WI38 (cell line): ENCODE data around the gene PALD1.

Source experiments
- H3K4me3 ChIP-seq: 2 replicates; pipeline ENCODE4 v1.5.1; 2011; ENCODE audit warnings: low read depth, mild to moderate bottlenecking, control low read depth, low read length
- TF ChIP-seq, protein P1 (sequence below): IDR thresholded peaks from 2 replicates; pipeline ENCODE4 v1.5.1; 2012; ENCODE audit warnings: low read depth, mild to moderate bottlenecking, control low read depth, low read length

PALD1 gene

DNA sequence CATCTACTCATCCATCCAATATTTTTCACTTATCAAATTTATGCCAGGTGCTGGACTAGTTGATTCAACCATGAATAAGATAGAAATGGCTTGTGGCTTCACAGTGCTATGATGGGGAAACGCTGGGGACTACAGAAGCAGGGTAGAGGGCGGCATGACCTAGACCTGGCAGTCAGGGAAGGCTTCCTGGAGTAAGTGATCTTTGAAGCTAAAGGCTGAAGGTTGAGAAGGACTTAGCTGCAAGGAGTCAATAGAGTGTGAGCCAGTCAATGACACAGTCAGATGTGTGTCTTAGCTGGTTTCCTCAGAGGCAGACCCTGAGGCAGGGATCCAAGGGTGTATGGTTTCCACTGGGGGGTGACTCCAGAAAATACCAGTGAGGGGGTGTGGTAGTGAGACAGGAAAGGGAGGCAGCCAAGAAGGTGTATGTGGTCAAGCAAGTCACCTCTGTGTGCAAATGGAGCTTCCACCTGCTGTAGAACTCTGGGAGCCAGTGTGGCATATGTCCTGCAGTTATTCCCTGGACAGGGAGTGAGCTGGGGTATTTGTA, 113.7 kb downstream of the PALD1 start:
- H3K4me3 ChIP-seq: no peak overlapping the region
- TF ChIP-seq, protein P1, sequence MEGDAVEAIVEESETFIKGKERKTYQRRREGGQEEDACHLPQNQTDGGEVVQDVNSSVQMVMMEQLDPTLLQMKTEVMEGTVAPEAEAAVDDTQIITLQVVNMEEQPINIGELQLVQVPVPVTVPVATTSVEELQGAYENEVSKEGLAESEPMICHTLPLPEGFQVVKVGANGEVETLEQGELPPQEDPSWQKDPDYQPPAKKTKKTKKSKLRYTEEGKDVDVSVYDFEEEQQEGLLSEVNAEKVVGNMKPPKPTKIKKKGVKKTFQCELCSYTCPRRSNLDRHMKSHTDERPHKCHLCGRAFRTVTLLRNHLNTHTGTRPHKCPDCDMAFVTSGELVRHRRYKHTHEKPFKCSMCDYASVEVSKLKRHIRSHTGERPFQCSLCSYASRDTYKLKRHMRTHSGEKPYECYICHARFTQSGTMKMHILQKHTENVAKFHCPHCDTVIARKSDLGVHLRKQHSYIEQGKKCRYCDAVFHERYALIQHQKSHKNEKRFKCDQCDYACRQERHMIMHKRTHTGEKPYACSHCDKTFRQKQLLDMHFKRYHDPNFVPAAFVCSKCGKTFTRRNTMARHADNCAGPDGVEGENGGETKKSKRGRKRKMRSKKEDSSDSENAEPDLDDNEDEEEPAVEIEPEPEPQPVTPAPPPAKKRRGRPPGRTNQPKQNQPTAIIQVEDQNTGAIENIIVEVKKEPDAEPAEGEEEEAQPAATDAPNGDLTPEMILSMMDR: no peak

DNA sequence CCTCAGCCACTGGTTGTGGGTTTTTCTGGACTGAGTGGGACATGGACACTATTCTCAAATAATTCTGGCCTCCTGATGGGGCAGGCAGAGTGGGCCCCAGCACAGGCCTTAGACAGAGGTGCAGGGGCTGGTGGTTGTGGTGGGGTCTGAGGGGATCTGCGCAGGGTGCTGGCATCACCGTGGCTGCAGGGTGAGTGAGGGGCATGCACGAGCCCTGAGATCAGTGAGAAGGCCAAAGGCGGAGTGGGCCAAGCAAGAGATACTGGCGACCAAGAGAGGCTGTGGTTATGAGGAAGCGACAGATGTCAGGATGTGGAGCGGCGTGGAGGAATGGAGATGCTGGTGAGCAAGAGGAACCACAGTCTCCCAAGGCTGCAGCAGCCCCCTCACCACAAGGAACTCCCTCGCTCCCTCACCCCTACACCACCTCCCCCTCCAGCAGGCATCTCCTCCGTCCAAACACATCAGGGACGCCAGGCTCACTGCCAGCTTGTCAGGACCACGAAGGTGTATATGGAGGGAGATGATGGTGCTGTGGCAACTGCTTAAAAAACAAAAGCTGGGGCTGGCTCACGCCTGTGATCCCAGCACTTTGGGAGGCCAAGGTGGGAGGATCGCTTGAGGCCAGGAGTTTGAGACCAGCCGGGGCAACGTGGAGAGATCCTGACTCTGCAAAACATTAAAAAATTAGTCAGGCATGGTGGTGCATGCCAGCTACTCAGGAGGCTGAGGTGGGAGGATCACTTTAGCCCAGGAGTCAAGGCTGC, 114.4 kb downstream of the PALD1 start:
- no peak overlapping the region for H3K4me3 ChIP-seq
- TF ChIP-seq, protein P1: no peak

DNA sequence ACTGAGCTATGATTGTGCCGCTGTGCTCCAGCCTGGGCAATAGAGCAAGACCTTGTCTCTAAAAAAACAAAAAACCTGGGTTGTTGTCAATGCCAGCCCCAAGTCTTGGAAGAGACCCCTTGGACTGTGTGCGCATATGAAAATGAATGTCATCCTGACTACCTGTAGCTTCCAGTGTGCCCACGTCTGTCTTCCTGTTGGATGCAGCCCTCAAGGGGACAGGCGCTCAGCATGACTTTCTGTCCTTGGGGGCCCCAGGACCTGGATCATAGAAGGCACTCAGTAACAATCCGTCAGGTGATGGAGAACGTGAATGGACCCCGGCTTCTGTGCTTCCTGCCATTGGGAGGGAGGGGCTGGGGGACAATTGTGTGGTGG, 114.9 kb downstream of the PALD1 start:
- TF ChIP-seq, protein P1: no peak
- no peak overlapping the region for H3K4me3 ChIP-seq

DNA sequence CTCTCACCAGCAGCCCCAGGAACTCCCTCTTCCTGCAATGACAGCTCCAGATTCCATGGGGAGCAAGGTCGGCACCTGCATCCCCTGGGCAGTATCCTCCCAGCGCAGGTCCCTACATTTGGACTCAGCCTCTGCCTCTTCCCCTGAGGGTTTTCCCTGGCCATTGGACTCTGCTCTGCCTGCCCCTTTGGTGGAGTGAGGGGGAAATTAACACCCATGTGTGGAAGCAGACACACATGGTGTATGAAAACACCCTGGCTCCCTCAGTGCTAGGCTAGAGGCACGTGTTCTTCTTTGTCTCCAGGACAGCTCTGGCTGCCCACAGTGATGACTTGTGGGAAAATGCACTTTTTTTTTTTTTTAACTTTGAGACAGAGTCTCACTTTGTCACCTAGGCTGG, 115.6 kb downstream of the PALD1 start:
- H3K4me3 ChIP-seq: no peak overlapping the region
- TF ChIP-seq, protein P1: no peak

DNA sequence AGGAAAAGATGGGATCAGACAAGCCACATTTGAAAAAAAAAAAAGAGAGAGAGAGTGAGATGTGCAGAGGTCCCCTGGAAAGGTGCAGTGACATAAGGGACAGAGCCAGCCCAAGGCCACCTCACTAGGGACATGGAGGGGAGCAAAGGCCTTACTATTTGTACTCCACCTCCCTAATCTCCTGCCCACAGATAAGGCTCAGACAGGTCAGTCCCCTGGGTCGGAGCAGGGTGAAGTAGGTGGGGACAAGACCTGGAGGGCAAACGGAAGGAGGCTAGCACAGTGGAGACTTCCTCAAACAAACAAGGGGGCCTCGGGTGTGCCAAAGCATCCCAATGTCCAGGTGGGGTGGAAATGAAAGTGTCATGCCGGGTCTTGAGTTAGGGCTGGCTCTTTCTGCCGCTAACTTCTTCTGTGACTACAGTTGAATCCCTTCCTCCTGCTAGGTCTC, 117.0 kb downstream of the PALD1 start:
- no peak overlapping the region for H3K4me3 ChIP-seq
- TF ChIP-seq, protein P1: no peak

DNA sequence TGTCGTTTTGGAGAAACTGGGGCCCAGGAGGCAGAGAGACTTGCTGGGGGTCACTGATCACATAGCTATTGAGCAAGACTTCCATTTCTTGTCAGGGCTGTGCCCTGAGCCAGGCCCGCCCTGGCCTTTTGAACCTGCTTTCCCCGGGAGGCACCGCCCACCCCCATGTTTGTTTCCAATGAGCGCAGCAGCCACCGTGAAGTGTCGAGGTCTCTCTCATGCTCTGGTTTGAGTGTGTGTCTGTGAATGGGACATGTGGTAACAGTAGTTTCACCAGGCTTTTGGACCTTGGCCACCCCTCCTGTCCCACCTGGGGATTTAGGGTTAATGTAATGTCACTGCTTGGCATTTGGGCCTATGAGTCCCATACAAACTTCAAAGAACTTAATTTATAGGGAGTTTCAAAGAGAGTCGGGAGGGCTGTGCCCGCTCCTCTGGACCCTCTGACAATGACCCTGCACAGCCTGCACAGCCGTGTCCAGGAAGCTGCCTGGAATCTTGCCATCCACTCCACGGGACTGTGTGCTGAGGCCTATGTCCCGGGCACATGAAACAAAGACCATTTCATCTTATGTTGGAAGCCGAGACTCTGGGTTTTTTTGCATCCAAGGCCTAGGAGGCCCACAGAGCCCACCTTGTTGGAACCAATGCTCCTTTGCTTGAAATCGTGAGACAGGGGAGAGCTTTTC, 117.7 kb downstream of the PALD1 start:
- TF ChIP-seq, protein P1: no peak
- H3K4me3 ChIP-seq: no peak overlapping the region
